A549 (cell line): ENCODE measurements around the gene SLBP. TPM values are rescaled to one million over a fixed set of nuclear protein-coding genes. Genes with fewer than 3 reads are reported as not detected.

Experiments used
- ATAC-seq, 2 experiments: fragments of 200-7000 bp in 1 of 2; fragments of >200 bp in 1 of 2; cut with Nextera tagmentation in 1 of 2; cut with Tn5 transposase in 1 of 2; 3 replicates each; pipeline versions ENCODE4 v1.8.0 to v1.9.1; 2018 to 2020; ENCODE audit warnings: mild to moderate bottlenecking in 1 of 2, moderate library complexity in 1 of 2
- CTCF ChIA-PET: fragments of 300-600 bp; sonication (Branson Sonifier 250); formaldehyde crosslinking; extraction: SDS; loops from one replicate; lab custom pipeline; 2021; ENCODE audit warnings: antibody characterized with exemption, inconsistent platforms; lab: Yijun Ruan, JAX
- POLR2A ChIA-PET: fragments of 350-600 bp; formaldehyde crosslinking; extraction: SDS; loops from one replicate; lab custom pipeline; 2021; ENCODE audit warnings: antibody characterized with exemption, inconsistent platforms; lab: Yijun Ruan, JAX
- DNase-seq, 2 experiments: peaks; one replicate each; pipeline versions ENCODE4 v3.0.0 to v3.0.0-alpha.2; 2011 to 2016; ENCODE audit warnings: low read depth in 1 of 2, low spot score in 1 of 2
- FAIRE-seq: peaks from 2 replicates; lab custom pipeline; 2011; peaks lifted over from hg19 to GRCh38; lab: Jason Lieb, UNC
- H3K27ac ChIP-seq, 2 experiments: fragments of >200 bp; sonication (Bioruptor Twin); formaldehyde crosslinking; 3 replicates each; pipeline ENCODE4 v1.5.1; 2016 to 2017
- H3K4me1 ChIP-seq: fragments of >200 bp; sonication (Bioruptor Twin); formaldehyde crosslinking; 3 replicates; pipeline ENCODE4 v1.6.1; 2016
- H3K4me2 ChIP-seq: fragments of >200 bp; sonication (Bioruptor Twin); formaldehyde crosslinking; 3 replicates; pipeline ENCODE4 v1.6.1; 2016
- H3K4me3 ChIP-seq: fragments of >200 bp; sonication (Bioruptor Twin); formaldehyde crosslinking; 3 replicates; pipeline ENCODE4 v1.5.1; 2016
- H3K9me3 ChIP-seq: fragments of >200 bp; sonication (Bioruptor Twin); formaldehyde crosslinking; 3 replicates; pipeline ENCODE4 v1.6.1; 2016
- ATOH8 ChIP-seq: fragments of 250-450 bp; sonication (Bioruptor Pico); IDR thresholded peaks from 2 replicates; pipeline ENCODE4 v1.5.0; 2020; ENCODE audit warnings: low read depth, mild to moderate bottlenecking, moderate library complexity
- BHLHE40 ChIP-seq: IDR thresholded peaks from 2 replicates; pipeline ENCODE4 v1.6.1; 2012; ENCODE audit warnings: low read depth, low read length, inconsistent platforms
- CEBPB ChIP-seq, 2 experiments: fragments of >200 bp in 1 of 2; sonication (Bioruptor Twin) in 1 of 2; formaldehyde crosslinking in 1 of 2; IDR thresholded peaks; 2 replicates each; pipeline ENCODE4 v1.6.1; 2012 to 2016
- CHD2 ChIP-seq: fragments of 150-350 bp; IDR thresholded peaks from 2 replicates; pipeline ENCODE4 v1.6.1; 2014; ENCODE audit warnings: low read length; ENCODE audit not compliant: partially characterized antibody
- ESRRA ChIP-seq: fragments of 150-350 bp; IDR thresholded peaks from 2 replicates; pipeline ENCODE4 v1.6.1; 2014; ENCODE audit warnings: mild to moderate bottlenecking, low read length, borderline replicate concordance
- FOSB ChIP-seq: fragments of 250-450 bp; sonication (Bioruptor Pico); IDR thresholded peaks from 2 replicates; pipeline ENCODE4 v1.5.0; 2020; ENCODE audit warnings: mild to moderate bottlenecking, moderate library complexity
- FOSL2 ChIP-seq, 2 experiments: fragments of 450-650 bp in 1 of 2; fragments of >200 bp in 1 of 2; sonication (Bioruptor Twin) in 1 of 2; formaldehyde crosslinking; IDR thresholded peaks; 2 replicates each; pipeline versions ENCODE4 v1.5.0 to v1.6.1; 2016 to 2020; ENCODE audit warnings: mild to moderate bottlenecking in 1 of 2, moderate library complexity in 1 of 2
- GATA3 ChIP-seq: IDR thresholded peaks from 2 replicates; pipeline ENCODE4 v1.6.1; 2012; ENCODE audit warnings: borderline replicate concordance
- HES2 ChIP-seq: fragments of >200 bp; sonication (Bioruptor Twin); formaldehyde crosslinking; IDR thresholded peaks from 2 replicates; pipeline ENCODE4 v1.6.1; 2016
- HEYL ChIP-seq: fragments of 250-450 bp; sonication (Bioruptor Pico); IDR thresholded peaks from 2 replicates; pipeline ENCODE4 v1.8.0; 2021; ENCODE audit warnings: mild to moderate bottlenecking, moderate library complexity
- HOXA7 ChIP-seq: fragments of 250-450 bp; sonication (Bioruptor Pico); IDR thresholded peaks from 2 replicates; pipeline ENCODE4 v1.5.0; 2020; ENCODE audit warnings: mild to moderate bottlenecking, moderate library complexity
- JUNB ChIP-seq: fragments of >200 bp; sonication (Bioruptor Twin); formaldehyde crosslinking; IDR thresholded peaks from 2 replicates; pipeline ENCODE4 v1.6.1; 2016
- KDM1A ChIP-seq: fragments of 200-600 bp; sonication (generic); IDR thresholded peaks from 2 replicates; pipeline ENCODE4 v1.6.1; 2016; ENCODE audit warnings: low read depth, mild to moderate bottlenecking
- MAFK ChIP-seq: fragments of 450-650 bp; IDR thresholded peaks from 2 replicates; pipeline ENCODE4 v1.6.1; 2014; ENCODE audit not compliant: partially characterized antibody
- MAX ChIP-seq: IDR thresholded peaks from 2 replicates; pipeline ENCODE4 v1.6.1; 2012
- NFE2L2 ChIP-seq: fragments of 150-350 bp; conservative IDR thresholded peaks from 2 replicates; pipeline ENCODE4 v1.6.1; 2014; ENCODE audit warnings: low read length
- NPAS2 ChIP-seq: fragments of 250-450 bp; sonication (Bioruptor Pico); IDR thresholded peaks from 2 replicates; pipeline ENCODE4 v1.8.0; 2022; ENCODE audit warnings: mild to moderate bottlenecking, moderate library complexity, borderline replicate concordance
- NR3C1 ChIP-seq: fragments of >200 bp; sonication (Bioruptor Twin); formaldehyde crosslinking; IDR thresholded peaks from 3 replicates; pipeline ENCODE4 v1.6.1; 2017
- POLR2A ChIP-seq: IDR thresholded peaks from 2 replicates; pipeline ENCODE4 v1.6.1; 2012; ENCODE audit warnings: mild to moderate bottlenecking, low read length
- RARB ChIP-seq: fragments of 250-450 bp; sonication (Bioruptor Pico); IDR thresholded peaks from 2 replicates; pipeline ENCODE4 v1.8.0; 2021; ENCODE audit warnings: mild to moderate bottlenecking, moderate library complexity
- RCOR1 ChIP-seq: fragments of 150-350 bp; IDR thresholded peaks from 2 replicates; pipeline ENCODE4 v1.6.1; 2014; ENCODE audit warnings: antibody characterized with exemption, low read length, low read depth
- RNF2 ChIP-seq: fragments of 200-600 bp; sonication (generic); IDR thresholded peaks from 2 replicates; pipeline ENCODE4 v1.6.1; 2016; ENCODE audit warnings: low read depth, mild to moderate bottlenecking, antibody characterized with exemption, moderate library complexity, borderline replicate concordance
- TFCP2L1 ChIP-seq: fragments of 250-450 bp; sonication (Bioruptor Pico); IDR thresholded peaks from 2 replicates; pipeline ENCODE4 v1.5.0; 2021; ENCODE audit warnings: mild to moderate bottlenecking
- TP53 ChIP-seq: fragments of 250-450 bp; sonication (Bioruptor Pico); IDR thresholded peaks from 2 replicates; pipeline ENCODE4 v1.5.0; 2021; ENCODE audit warnings: mild to moderate bottlenecking, moderate library complexity
- ZFP36 ChIP-seq: fragments of 450-650 bp; IDR thresholded peaks from 2 replicates; pipeline ENCODE4 v1.6.1; 2014; ENCODE audit warnings: borderline replicate concordance; ENCODE audit not compliant: partially characterized antibody
- ZSCAN20 ChIP-seq: fragments of 250-450 bp; sonication (Bioruptor Pico); IDR thresholded peaks from 2 replicates; pipeline ENCODE4 v1.8.0; 2022; ENCODE audit warnings: mild to moderate bottlenecking, moderate library complexity
- WGBS: methylation state at CpG from one replicate; pipeline ENCODE4 v1.1.6; 2017; ENCODE audit errors: missing lambda C conversion rate; 5-methylcytosine and 5-hydroxymethylcytosine counted together
- polyA plus RNA-seq, 4 experiments: library from polyadenylated mRNA; depleted of rRNA in 3 of 4; stranded (reverse); fragments of >200 nt; fragmentation: RNase III in 1 of 4; extraction: RNeasy Plus Mini Kit Qiagen cat#74134 plus additional on column Dnase treatment in 1 of 4; gene quantifications; 2 replicates in 3 of 4; 3 replicates in 1 of 4; pipeline ENCODE4 v1.2.3, GENCODE V29; 2011 to 2017
- TF ChIP-seq, protein P1 (sequence below): fragments of 200-600 bp; sonication (generic); IDR thresholded peaks from 2 replicates; pipeline ENCODE4 v1.6.1; 2016; ENCODE audit warnings: antibody characterized with exemption, mild to moderate bottlenecking, moderate library complexity
- TF ChIP-seq, protein P2 (sequence below): fragments of >200 bp; sonication (Bioruptor Twin); formaldehyde crosslinking; IDR thresholded peaks from 3 replicates; pipeline ENCODE4 v1.5.1; 2016

The SLBP gene
- polyA plus RNA-seq, 2 of the 4 experiments (the other 2 are of a cell fraction), result 80.5 to 89.9 TPM

GRCh38 chr4:1682860-1683259 is 29.3 kb downstream of the SLBP start:
- FAIRE-seq (no peak), DNase-seq (no peak)
- ChIA-PET POLR2A (no interaction called here), CTCF (interaction anchor here (0.7 to 1.0 kb wide), 2 partner anchors 29 to 39 kb away, joined by 3 to 4 read pairs; partner anchors contain the start of gene SLBP)
- peaks cover 10% of the 10 kb centered on the region; the same call in 1 of the 3 replicates for H3K4me1 ChIP-seq
- no peak overlapping the region for H3K27ac ChIP-seq
- H3K4me3 ChIP-seq, result no peak overlapping the region
- no peak overlapping the region; the same call in 2 of the 3 replicates for H3K4me2 ChIP-seq
- 96% methylated on average over 13 of the region's 13 CpGs for WGBS
- no peaks in the 10 kb centered on the region for H3K9me3 ChIP-seq
- TF ChIP-seq HES2 (no peak), GATA3 (no peak), RARB (CRISPR knock-in tag) (no peak), CEBPB (IDR thresholded peaks at IDR 0.05) (no peak), NPAS2 (CRISPR knock-in tag) (no peak), BHLHE40 (no peak), HOXA7 (CRISPR knock-in tag) (no peak), ESRRA (no peak), RCOR1 (no peak), MAX (no peak), ZFP36 (no peak), TFCP2L1 (CRISPR knock-in tag) (no peak), HEYL (CRISPR knock-in tag) (no peak), KDM1A (no peak)
- TF ChIP-seq, protein P1, sequence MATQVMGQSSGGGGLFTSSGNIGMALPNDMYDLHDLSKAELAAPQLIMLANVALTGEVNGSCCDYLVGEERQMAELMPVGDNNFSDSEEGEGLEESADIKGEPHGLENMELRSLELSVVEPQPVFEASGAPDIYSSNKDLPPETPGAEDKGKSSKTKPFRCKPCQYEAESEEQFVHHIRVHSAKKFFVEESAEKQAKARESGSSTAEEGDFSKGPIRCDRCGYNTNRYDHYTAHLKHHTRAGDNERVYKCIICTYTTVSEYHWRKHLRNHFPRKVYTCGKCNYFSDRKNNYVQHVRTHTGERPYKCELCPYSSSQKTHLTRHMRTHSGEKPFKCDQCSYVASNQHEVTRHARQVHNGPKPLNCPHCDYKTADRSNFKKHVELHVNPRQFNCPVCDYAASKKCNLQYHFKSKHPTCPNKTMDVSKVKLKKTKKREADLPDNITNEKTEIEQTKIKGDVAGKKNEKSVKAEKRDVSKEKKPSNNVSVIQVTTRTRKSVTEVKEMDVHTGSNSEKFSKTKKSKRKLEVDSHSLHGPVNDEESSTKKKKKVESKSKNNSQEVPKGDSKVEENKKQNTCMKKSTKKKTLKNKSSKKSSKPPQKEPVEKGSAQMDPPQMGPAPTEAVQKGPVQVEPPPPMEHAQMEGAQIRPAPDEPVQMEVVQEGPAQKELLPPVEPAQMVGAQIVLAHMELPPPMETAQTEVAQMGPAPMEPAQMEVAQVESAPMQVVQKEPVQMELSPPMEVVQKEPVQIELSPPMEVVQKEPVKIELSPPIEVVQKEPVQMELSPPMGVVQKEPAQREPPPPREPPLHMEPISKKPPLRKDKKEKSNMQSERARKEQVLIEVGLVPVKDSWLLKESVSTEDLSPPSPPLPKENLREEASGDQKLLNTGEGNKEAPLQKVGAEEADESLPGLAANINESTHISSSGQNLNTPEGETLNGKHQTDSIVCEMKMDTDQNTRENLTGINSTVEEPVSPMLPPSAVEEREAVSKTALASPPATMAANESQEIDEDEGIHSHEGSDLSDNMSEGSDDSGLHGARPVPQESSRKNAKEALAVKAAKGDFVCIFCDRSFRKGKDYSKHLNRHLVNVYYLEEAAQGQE, result no peak
- TF ChIP-seq, all 56 proteins: peak for 0
- ATAC-seq, result no peak

GRCh38 chr4:1678244-1678643 is 33.9 kb downstream of the SLBP start:
- CTCF ChIA-PET, result interaction anchor here (1.3 to 1.6 kb wide), 2 partner anchors 30 to 49 kb away, joined by 3 to 4 read pairs; no protein-coding TSS in a partner anchor

More at GRCh38 chr4:1678244-1678643, 33.9 kb downstream of the SLBP start:
- POLR2A ChIA-PET, result no interaction called here
- Histone ChIP-seq H3K4me2 (no peak overlapping the region), H3K4me3 (no peak overlapping the region), H3K9me3 (no peaks in the 10 kb centered on the region), H3K27ac (no peak overlapping the region), H3K4me1 (no peaks in the 10 kb centered on the region)
- TF ChIP-seq NFE2L2 (no peak), CHD2 (no peak), FOSL2 (IDR thresholded peaks at IDR 0.05) (no peak), FOSL2 (CRISPR knock-in tag; IDR thresholded peaks at IDR 0.05) (no peak), NPAS2 (CRISPR knock-in tag) (no peak), GATA3 (no peak), NR3C1 (no peak), POLR2A (no peak), CEBPB (IDR thresholded peaks at IDR 0.05) (no peak), ATOH8 (CRISPR knock-in tag) (no peak), TFCP2L1 (CRISPR knock-in tag) (no peak), MAFK (no peak), FOSB (CRISPR knock-in tag) (no peak), RNF2 (no peak), RCOR1 (no peak), ZSCAN20 (CRISPR knock-in tag) (no peak), JUNB (no peak), TP53 (CRISPR knock-in tag) (no peak)
- TF ChIP-seq, protein P2, sequence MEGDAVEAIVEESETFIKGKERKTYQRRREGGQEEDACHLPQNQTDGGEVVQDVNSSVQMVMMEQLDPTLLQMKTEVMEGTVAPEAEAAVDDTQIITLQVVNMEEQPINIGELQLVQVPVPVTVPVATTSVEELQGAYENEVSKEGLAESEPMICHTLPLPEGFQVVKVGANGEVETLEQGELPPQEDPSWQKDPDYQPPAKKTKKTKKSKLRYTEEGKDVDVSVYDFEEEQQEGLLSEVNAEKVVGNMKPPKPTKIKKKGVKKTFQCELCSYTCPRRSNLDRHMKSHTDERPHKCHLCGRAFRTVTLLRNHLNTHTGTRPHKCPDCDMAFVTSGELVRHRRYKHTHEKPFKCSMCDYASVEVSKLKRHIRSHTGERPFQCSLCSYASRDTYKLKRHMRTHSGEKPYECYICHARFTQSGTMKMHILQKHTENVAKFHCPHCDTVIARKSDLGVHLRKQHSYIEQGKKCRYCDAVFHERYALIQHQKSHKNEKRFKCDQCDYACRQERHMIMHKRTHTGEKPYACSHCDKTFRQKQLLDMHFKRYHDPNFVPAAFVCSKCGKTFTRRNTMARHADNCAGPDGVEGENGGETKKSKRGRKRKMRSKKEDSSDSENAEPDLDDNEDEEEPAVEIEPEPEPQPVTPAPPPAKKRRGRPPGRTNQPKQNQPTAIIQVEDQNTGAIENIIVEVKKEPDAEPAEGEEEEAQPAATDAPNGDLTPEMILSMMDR, result no peak
- DNase-seq, result no peak
- ATAC-seq, result no peak
- FAIRE-seq, result no peak
- WGBS, result 74% methylated on average over 5 of the region's 5 CpGs
